AG04449 (cell line): Measurements from ENCODE around the gene MRC2.

ENCODE experiments used
- CTCF ChIA-PET: fragments of 350-600 bp; formaldehyde crosslinking; extraction: SDS; loops from one replicate; lab custom pipeline; 2021; ENCODE audit warnings: antibody characterized with exemption; lab: Yijun Ruan, JAX
- POLR2A ChIA-PET: fragments of 400-600, 350-600 bp; formaldehyde crosslinking; extraction: SDS; loops from one replicate; lab custom pipeline; 2020; ENCODE audit warnings: antibody characterized with exemption, inconsistent platforms; lab: Yijun Ruan, JAX
- DNase-seq: peaks from one replicate; pipeline ENCODE4 v3.0.0-alpha.2; 2010; ENCODE audit warnings: low read depth, low spot score
- H3K4me3 ChIP-seq: 2 replicates; pipeline ENCODE4 v1.5.1; 2011; ENCODE audit warnings: low read depth, mild to moderate bottlenecking, control low read depth, low read length
- CTCF ChIP-seq: IDR thresholded peaks from one replicate; pipeline ENCODE4 v1.5.1; 2011; ENCODE audit warnings: mild to moderate bottlenecking, moderate library complexity, low read length, control low read depth, inconsistent platforms; ENCODE audit not compliant: insufficient read depth; ENCODE audit errors: missing control alignments

The MRC2 gene

DNA sequence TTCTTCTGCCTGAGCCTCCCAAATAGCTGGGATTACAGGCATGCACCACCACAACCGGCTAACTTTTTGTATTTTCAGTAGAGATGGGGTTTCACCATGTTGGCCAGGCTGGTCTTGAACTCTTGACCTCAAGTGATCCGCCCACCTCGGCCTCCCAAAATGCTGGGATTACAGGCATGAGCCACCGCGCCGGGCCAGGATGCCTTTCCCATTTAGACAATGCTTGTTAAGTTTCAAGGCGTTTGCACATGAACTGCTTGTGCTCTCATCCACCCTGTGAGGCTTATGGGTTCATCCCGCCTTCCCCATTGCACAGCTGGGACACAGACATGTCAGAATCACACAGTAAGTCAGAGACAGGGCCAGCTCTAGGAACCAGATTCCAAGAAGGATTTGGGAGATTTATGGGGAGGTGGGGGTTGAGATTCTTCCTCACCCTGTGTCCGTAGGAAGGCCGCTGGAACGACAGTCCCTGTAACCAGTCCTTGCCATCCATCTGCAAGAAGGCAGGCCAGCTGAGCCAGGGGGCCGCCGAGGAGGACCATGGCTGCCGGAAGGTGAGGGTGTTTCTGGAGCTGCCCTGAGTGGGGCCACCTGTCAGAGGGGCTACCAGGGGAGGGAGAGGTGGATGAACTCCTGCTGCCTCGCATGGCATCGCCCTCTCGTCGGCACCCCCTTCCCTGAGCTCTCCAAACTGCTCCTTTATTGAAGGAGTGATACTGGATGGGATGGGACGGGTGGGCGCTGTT lies 46.3 kb downstream of the MRC2 start:
- TF ChIP-seq CTCF: no peak
- CTCF ChIA-PET: interaction anchor here (1.6 to 2.4 kb wide), 3 partner anchors 9 to 733 kb away, joined by 4 to 10 read pairs (median 7); no protein-coding TSS in a partner anchor
- no peak for DNase-seq
- POLR2A ChIA-PET: no interaction called here
- H3K4me3 ChIP-seq: no peak overlapping the region

- ChIA-PET POLR2A (no interaction called here), CTCF (no interaction called here)
- no peak for DNase-seq
- no peak overlapping the region for H3K4me3 ChIP-seq
- TF ChIP-seq CTCF: no peak
Observed at GRCh38 chr17:62674363-62674739, 46.9 kb downstream of the MRC2 start.

DNA sequence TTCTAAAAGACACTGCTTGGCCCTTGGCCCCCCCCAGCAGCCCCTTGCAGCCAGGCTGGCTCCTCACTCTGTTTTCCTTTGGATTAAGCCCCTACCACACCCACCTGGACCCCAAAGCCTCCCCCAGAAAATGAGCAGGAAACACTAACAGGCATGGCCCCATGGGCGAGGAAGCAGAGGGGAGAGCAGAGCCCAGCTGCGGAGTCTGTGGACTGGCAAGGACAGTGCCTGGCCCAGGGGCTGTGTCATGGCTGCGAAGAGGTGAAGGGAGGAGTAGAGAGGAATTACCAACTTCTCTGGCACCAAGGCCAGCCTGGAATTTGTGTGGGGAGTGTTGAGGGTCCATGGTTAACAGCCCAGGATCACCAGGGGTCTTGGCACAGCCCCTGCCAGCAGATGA lies 47.4 kb downstream of the MRC2 start:
- POLR2A ChIA-PET: no interaction called here
- CTCF ChIA-PET: no interaction called here
- H3K4me3 ChIP-seq: no peak overlapping the region
- DNase-seq: no peak
- TF ChIP-seq CTCF: no peak

DNA sequence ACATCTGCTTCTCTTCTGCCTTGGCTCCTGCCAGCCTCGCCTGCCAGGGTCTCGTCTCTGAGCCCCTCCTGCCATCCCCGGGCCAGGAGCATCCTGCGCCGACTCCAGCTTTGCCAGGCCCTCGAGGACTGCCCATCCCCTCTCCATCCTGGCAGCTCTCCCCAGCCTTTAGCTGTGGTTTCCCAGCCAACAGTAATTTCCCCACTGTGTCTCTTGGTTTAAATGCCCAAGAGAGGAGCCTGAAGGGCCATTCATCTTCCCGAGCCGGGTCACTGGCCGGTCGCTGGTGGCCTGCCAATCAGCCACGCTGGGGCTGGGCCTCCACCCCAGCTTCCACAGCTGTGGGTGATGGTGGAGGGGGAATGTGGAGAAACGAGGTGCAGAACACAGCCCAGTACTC lies 47.8 kb downstream of the MRC2 start:
- CTCF ChIA-PET: interaction anchor here (1.0 kb wide), 1 partner anchor 731 kb away, joined by 3 read pairs; no protein-coding TSS in a partner anchor
- no peak for DNase-seq
- TF ChIP-seq CTCF: no peak
- no peak overlapping the region for H3K4me3 ChIP-seq
- POLR2A ChIA-PET: no interaction called here

DNA sequence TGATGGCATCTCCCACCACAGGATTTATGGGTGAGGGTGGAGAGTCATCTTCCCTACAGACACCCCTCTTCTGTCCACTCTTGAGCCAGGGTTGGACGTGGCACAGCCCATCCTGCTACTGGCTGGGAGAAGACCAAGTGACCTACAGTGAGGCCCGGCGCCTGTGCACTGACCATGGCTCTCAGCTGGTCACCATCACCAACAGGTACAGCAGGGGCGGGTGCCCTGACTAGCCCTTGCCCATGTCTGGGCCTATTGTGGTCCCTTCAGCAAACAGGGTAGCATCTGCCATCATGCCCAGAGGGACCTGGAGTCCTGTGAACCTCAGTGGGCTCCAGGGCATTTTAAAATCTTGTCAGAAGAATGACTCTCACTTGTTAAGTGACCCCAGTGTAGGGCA lies 48.2 kb downstream of the MRC2 start:
- POLR2A ChIA-PET: no interaction called here
- DNase-seq: no peak
- CTCF ChIA-PET: interaction anchor here (1.0 kb wide), 1 partner anchor 730 kb away, joined by 3 read pairs; no protein-coding TSS in a partner anchor

More for the DNA sequence above, 48.2 kb downstream of the MRC2 start:
- TF ChIP-seq CTCF: no peak
- H3K4me3 ChIP-seq: no peak overlapping the region
